Pons (tissue), 1 donor: ENCODE data around the gene TXN2.

ENCODE experiments used
- DNase-seq: peaks from one replicate; pipeline ENCODE4 v3.0.0-alpha.2; 2016; ENCODE audit warnings: low spot score

TXN2 gene

DNA sequence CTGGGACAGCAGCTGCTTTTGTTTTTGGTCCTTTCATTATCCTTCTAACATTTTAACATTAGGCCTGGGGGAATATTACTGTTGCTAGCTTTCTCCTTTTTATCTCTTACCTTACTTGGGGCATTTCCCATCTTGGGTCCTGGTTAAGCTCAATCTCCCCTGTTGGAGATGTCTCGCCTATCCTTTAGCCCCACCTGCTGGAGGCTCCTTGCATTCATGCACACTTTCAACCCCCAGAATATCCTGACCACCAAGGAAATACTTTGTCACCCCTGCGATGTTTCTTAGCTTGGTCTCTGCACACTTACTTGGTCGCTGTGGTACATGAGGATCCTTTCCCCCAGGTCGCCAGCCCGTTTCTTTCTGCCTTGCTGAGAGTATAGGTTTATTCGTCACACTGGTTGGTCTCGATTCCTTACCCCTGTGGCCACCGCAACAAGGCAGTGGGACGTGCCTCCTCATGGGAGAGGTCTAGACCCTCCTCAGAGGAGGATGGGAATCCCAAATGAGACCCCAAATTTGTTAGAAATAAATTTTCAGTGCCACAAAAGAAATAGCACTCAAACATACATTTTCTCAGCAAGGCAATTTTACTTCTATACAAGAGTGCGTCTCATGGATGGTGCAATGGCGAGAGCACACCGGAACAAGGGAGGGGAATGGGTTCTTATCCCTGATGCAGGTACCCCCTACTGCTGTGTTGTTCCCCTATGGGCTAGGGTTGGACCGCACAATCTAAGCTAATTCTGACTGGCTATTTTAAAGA lies 5.4 kb upstream of the TXN2 start:
- no peak for DNase-seq

GRCh38 chr22:36480941-36481392 lies 473 bp downstream of the TXN2 start:
- DNase-seq = no peak

DNA sequence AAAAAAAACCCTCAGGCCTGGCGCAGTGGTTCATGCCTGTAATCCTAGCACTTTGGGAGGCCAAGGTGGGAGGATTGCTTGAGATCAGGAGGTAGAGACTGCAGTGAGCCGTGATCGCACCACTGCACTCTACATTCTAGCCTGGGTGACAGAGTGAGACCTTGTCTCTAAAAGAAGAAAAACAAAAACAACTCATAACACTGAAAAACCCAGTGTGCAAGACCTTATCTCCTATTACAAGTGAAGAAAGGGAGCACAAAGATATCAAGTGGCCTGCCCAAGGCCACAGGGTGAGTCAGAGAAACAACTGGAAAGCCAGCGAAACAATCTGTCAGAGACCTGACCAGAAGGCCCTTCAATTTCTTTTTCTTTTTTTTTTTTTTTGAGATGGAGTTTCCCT lies 2.5 kb downstream of the TXN2 start:
- DNase-seq = no peak

DNA sequence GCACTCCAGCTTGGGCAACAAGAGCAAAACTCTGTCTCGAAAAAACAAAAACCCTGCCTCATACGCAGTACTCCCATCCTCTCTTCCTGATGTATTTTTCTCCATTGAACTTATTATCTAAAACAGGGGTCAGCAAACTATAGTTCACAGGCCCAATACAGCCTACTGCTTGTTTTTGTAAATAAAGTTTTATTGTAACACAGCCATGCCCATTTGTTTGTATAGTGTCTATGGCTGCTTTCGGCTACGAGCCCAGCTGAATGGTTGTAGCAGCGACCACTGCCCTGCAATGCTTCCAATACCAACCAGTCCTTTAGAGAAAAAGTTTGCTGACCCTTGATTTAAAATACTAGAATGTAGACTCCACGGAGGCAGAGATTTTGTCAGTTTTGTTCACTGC lies 6.1 kb downstream of the TXN2 start:
- DNase-seq = no peak

GRCh38 chr22:36472689-36473088 lies 8.8 kb downstream of the TXN2 start:
- DNase-seq = no peak

DNA sequence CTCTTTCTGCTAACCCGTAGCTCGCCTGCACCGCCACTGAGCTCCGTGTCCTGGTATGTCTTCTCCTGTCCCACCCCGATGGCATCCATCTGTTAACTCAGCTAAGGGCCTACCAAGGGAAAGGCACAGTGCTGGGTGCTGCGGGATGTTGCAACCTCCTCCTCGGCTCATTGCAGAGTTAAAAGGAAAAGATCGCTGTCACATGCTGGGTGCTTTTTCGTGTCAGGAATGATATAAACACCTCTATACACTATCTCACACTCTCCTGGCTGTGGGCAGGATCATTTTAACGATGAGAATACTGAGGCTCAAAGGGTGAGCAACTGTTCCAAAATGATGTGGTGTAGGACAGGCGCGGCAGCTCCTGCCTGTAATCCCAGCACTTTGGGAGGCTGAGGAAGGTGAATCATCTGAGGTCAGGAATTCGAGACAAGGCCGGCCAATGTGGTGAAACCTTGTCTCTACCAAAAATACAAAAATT lies 10.1 kb downstream of the TXN2 start:
- no peak for DNase-seq

GRCh38 chr22:36470994-36471331 lies 10.5 kb downstream of the TXN2 start:
- DNase-seq = no peak

- DNase-seq = peak; percentile 86
Observed at GRCh38 chr22:36470162-36470993, 11.1 kb downstream of the TXN2 start.

- no peak for DNase-seq
Observed at GRCh38 chr22:36469094-36469710, 12.2 kb downstream of the TXN2 start.

DNA sequence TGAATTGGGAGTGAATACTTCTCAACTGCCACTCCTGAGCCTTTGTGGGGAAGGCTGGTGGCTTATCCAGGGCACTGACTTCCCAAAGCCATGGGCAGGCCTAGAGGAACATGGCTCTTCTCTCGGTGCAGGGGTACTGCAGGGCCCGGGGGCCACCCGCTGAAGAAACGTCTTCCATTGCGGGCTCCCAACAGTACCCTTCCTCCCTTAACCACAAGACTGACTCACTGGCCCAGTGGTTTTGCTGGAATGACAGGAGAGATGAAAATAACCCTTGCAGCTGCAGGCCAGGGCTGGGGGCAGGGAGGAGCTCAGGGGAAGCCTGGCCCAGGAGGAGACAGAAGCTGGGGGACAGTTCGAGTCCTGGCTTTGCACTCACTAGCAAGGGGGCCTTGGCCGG lies 13.5 kb downstream of the TXN2 start:
- no peak for DNase-seq

DNA sequence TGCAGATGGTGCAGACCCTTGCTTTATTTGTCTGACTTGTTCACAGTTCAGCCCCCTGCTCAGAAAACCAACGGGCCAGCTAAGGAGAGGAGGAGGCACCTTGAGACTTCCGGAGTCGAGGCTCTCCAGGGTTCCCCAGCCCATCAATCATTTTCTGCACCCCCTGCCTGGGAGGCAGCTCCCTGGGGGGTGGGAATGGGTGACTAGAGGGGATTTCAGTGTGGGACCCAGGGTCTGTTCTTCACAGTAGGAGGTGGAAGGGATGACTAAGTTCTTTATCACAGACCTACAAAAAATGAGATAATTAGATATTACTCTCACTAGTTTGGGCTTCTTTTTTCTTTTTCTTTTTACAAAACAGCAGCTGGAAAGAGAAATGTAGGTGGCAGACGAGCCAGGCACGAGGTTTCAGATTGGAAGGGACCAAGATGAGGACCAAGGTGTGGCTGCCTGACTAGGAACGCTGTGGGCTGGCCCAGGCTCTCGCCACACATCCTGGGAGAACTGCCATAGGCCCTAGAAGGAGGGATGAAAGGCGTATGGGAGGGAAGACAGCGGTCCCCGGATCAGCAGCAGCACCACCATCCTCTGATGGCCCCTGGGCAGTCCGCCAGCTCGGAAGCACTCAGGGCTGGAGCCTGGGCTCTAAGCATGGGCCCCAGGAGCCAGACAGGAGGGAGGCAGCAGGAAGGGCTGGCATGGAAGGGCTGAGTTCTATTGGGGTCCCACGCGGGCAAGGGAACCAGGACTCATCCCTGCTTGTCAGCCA lies 14.2 kb downstream of the TXN2 start:
- DNase-seq = no peak

- no peak for DNase-seq
Observed at GRCh38 chr22:36466258-36466657, 15.2 kb downstream of the TXN2 start.

DNA sequence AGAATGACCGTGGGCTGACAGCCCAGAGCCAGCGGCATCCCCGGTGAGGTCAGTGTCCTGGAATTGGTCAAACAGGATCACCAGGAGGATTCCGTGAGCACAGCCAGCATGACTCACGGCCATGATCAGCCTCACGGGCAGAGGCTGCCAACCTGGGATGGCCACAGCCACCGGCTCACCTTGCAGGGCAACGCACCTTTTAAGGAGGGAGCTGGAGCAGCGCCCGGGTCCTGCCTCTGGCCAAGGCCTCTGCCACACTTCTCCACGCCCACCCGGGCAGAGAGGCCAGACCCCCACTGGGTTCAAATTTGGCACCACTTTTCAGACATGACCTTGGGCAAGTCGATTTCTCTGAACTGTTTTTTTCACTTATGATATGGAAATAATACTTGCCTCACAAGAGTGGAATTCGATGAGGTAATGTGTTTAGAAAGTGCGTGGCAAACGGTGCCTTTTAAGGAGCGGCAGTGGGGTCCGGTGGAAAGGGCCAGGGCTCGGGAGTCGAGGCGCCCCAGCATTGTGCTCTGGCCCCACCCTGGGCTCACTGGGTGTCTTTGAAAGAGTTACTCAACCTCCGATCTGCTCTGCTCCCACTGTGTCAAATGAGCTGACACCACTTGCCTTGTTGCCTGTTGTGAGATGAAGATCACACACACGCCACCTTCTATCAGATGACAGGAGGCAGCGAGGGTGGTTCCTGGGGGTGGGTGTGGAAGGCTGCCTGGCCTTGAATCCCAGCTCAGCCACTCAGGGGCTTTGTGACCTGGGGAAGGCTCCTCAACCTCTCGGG lies 16.0 kb downstream of the TXN2 start:
- DNase-seq = no peak

DNA sequence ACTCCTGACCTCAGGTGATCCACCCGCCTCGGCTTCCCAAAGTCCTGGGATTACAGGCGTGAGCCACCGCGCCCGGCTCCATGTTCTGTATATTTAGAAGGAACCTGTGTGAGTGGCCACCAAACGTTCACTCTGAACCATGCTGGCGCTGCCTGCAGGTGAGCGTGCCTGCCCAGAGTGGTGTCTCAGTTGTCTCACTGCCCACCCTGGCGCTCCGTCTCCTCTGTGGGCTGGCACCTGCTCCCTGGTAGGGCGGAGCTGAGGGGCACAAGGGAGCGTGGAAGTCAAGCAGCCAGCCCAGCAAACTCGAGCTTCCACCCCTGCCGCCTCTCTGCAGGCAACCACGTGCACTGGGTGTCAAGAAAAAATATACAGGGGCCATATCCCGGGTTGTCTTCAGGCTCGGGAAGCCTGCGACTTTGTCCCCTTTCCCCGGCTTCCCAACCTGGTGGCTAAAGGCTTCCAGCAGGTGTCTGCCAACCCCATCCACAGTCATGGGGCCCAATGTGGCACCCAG lies 16.7 kb downstream of the TXN2 start:
- DNase-seq = no peak

DNA sequence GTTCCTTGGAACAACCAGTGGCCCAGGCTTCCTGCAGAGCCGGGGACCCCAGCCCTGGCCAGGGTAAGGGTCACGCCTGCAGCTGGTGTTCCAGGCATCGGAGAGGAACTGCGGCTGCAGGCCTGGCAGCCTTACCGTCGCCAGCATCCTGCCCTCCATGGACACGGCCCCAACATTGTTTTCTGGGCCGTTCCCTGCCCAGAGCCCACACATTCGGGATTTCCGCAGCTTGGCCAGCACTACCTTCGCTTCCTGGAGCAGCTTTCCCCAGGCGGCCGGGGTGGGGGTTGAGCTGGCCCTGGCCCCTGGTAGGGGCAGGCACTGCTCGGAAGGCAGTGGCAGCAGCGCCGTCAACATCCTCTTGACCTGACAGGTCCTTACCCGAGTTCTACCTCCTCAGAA lies 17.7 kb downstream of the TXN2 start:
- no peak for DNase-seq

- no peak for DNase-seq
Observed at GRCh38 chr22:36461665-36462649, 19.5 kb downstream of the TXN2 start.

DNA sequence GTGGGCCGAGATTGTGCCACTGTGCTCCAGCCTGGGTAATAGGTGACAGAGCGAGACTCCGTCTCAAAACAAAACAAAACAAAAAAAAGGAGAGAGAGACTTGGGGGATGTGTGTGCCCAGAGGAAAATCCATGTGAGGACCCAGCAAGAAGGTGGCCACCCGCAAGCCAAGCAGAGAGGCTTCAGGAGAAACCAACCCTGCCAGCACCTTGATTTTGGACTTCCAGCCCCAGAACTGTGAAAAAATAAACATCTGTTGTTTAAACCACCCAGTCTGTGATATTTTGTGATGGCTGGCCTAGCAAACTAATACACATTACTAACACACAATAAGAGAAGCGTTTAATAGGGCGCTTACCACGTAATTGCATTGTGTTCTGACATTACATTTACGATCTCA lies 21.2 kb downstream of the TXN2 start:
- DNase-seq = no peak

DNA sequence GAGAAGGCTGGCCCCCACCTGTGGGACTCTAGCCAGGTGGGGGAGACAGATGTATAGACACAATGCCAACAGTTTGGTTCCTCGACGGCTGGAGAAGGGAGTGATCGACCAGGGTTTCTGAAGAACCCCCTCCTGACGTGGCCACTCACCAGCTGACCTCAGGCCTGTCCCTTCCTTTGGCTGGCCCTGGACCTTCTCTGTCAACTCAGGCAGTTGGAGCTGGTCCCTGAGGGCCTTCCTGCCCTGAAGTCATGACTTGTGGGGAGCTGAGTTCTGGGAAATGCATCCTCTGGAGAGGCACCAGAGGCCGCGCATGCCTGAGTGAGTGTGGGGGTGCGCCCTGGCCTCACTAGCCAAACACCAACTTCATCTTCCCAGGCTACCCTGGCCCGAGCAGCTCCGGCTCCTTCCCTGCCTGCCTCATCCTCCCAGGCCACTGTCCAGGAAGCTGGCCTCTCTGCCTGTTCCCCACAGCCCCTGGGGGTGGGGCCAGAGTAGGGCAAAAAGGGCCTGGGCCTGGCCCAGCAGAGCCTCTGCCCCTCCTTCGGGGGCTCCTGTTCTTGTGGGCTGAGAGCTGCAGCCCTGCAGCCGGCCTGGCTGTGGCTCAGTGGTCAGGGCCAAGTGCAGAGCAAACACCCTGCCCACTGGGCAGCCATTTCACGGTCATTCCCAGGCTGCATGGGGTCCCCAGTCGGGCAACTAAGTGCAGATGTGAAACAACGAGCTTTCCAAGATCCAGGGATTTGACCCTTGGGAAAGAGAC lies 23.6 kb downstream of the TXN2 start:
- no peak for DNase-seq

DNA sequence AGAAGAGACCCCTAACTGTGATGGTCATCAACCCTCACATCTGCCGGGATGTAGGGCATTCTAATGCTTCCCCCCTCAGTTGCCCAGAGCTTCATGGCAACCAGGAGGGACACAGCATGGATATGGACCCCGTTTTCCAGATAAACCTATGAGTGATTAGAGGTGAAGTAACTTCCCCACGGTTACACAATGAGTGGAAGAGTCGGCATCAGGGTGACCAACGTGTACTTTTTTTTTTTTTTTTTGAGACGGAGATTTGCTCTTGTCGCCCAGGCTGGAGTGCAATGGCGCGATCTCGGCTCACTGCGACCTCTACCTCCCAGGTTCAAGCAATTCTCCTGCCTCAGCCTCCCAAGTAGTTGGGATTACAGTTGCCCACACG lies 25.0 kb downstream of the TXN2 start:
- no peak for DNase-seq
